Measurements from ENCODE around the gene ARHGEF11.
"Not testable (repeated sequence)": the region's sequence is repeated elsewhere in the genome, so short reads cannot be mapped to it uniquely, and the experiment has no call there.

Gene ARHGEF11

DNA sequence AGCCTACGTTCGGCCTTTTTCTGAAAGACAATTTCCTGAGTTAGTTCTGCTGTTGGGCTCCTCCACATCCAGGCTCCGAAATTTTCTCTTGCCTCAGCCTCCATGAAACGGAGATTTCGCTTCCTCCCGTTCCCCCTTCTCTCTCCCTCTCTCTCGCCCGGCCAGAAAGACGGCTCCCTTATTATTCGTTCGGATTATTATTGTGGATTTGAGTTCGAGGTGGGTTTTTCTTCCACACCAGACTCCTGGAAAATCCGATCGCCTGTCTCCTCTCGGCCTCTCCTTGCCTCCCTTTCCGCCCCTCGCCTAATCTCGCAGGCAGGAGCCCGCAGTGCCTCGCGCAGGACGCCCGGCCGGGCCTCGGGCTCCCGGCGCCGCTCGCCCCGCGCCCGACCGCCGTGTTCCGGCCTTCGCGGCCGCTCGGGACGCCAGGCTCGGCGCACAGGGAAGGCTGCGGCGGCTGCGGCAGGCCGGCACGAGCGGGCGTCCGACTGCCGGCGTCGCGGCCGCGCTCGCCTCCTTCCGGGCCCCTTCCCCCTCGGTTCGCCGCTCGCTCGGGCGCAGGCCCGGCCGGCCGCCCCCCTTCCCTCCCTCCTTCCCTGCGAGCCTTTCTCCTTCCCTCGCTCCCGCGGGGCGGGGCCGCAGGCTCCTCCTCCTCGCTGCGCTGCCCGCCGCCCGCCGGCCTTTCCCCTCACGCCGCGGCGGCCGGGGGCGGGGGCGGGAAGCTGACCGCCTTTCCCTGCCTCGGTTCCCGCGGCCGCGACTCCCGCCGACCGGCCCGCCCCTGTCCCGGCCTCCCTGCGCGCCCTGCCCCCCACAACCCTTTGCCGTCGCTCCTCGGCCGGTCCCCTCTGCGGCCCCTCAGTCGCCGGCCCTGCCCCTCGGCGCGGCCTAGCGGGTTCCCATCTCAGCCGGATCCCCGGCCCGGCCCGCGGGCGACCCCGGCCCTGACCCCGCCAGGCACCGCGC lies at the start of gene ARHGEF11:
Gene ARHGEF11 (minus strand): TSS at position 493 of the 969 bp plus-strand sequence. CDS start 1,412 bp downstream, outside the sequence.
- peak; percentile 69 for DNase-seq

DNA sequence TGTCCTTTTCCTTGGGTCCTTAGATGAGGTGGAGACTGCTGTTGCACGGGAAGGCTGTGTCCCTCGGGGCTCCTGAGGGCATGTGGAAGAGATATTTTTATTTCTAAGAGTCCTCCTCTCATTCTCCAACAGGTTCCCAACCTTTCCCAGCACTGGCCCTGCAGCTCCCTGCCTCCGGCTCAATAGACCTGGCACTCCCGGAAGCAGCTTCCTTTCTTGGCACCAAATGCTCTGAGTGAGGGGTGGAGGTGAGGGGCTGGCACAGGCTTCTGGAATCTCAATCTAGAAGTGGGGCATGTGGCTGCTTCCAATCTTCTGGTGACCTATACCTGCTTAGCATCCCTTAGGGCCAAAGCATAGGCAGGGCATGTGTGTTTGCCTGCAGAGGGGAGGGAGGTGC lies 49.5 kb upstream of the ARHGEF11 start:
- DNase-seq, result no peak

DNA sequence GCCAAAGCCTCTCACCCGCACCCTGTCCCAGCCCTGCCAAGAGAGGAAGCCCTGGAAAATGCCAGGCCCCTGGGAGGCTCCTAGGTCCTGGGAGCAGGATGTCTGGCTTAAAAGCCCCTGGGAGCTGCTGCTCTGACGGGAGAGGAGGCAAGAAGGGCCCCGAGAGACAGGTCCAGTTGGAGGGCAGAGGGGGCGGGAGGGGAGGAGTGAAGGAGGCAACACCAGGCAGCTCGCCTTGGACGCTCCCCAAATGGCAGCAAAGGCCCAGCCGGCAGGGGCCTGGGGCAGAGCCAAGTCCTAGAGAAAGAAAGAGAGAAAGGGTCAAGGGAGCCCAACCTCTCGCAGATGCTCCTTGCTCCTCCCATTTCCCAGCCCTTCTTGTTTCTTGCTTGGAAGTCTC lies 47.3 kb upstream of the ARHGEF11 start:
- no peak for DNase-seq

DNA sequence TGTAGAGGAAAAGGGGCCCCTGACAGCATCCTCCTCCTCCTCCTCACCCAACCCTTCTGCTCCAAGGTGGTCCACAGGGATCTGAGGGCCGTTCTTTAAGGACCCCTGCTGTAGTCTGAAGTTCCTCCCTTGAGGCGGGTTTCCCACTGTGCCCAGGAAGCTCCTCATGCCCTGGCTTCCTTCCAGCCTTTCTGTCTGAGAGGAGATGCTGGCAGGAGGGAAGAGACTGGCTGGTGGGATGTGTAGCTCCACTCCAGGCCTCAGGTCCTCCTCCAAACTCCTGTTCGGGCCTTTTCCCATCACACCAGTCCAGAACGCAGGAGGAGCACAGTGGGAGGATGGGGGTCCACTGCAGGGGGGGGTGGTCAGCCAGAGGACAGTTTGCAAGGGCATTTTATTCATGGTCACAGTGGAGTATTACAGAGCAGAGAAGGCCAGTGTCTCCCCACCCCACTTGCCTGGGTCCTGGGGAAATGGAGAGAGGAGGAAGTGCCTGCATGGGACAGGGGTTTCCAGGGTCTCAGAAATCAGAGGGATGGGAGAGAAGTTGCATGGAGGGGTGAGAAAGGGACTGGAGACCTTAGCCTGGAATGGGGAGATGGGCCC lies 46.2 kb upstream of the ARHGEF11 start:
- DNase-seq, result no peak

GRCh38 chr1:157091186-157091585 lies 45.6 kb upstream of the ARHGEF11 start:
- no peak for DNase-seq

DNA sequence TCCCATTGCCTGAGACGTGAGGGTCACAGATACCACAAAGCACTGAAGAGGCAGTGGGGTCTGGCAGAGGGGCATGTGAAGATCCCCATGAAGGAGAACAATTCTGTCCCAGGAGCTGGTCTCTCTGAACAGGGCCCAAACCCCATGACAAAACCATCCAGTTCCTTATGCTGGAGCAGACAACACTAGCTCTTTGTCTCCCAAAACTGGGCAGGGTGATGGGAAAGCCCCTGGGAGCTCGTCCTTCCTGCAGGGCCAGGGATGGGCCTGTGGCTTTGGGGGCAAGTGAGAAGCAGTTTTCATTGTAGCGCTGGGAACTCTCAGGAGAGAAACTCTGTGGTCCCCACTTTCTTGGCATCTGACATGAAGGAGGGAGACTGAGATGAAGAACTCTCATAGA lies 45.2 kb upstream of the ARHGEF11 start:
- no peak for DNase-seq

DNA sequence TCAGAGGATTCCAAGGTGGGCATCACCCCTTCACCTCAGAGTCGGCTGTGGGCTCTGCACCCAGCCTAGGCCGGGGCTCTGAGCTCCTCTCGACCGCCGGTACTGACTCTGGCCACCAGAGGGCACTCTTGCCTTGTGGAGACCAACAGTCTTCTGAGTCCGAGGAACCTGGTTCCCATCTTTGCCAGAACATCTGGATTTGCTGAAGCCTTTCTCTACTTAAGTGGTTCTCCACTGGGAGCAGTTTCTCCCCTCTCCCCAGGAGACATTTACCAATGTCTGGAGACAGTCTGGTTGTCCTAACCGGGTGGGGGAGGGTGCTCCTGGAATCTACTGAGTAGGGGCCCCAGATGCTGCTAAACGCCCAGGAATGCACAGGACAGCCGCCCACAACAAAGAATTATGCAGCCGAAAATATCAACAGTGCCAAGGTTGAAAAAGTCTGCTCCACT lies 44.7 kb upstream of the ARHGEF11 start:
- peak; percentile 82 for DNase-seq

DNA sequence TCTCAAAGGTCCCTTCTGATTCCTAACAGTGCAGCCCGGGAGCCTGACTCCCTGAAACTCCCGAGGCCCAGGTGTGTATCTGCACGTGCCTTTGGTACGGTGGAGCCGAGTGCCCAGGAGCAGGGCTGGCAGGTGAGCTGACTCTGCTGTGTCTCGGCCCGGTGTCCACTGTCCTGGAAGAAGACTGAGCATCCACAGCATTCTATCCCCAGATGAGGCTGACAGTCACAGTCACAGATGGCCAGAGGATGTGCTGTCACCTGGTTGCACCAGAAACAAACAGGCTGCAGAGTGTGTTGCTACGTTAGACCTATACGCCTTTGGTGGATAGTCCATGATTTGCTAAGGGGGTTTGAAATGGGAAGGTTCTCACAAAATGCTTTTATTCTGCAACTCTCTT lies 44.2 kb upstream of the ARHGEF11 start:
- DNase-seq, result no peak

DNA sequence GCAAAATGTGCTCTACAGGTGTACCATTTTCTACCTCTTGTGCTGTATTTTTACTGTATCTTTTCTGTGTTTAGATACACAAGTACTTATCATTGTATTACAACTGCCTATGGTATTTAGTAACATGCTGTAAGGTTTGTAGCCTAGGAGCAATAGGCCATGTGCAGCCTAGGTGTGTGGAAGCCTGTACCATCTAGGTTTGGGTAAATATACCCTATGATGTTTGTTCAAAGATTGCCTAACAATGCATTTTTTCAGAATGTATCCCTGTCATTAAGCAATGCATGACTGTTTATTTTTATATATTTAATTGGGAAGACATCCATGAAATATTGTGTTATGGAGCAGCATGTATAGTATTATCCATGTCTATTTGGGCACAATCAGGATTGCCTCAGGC lies 43.1 kb upstream of the ARHGEF11 start:
- DNase-seq, result no peak

DNA sequence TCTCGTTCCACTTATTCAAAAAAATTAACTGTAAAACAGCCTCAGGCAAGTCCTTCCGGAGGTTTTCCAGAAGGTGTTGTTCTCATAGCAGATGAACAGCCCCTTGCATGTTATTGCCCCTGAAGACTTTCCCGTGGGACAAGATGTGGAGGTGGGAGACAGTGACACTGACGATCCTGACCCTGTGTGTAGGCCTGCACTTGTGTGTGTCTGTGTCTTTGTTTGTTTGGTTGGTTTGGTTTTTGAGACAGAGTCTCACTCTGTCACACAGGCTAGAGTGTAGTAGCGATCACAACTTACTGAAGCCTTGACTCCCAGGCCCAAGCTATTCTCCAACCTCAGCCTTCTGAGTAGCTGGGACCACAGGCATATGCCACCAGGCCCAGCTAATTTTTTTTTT lies 41.5 kb upstream of the ARHGEF11 start:
- DNase-seq, result no peak

DNA sequence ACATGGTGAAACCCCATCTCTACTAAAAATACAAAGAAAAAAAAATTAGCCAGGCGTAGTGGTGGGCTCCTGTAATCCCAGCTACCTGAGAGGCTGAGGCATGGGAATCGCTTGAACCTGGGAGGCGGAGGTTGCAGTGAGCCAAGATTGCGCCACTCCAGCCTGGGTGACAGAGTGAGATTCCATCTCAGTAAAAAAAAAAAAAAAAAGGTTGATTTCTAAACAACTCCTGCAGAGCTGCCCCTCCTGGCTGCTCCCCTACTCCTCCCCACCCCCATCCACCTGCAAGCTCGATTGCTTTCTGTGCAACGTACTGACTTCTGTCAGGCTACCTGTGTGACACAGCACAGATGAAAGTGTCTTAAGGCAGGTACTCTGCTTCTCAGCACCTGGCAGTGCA lies 40.8 kb upstream of the ARHGEF11 start:
- no peak for DNase-seq

- no peak for DNase-seq
These were observed 39.9 kb upstream of the ARHGEF11 start for GRCh38 chr1:157085421-157085820.

DNA sequence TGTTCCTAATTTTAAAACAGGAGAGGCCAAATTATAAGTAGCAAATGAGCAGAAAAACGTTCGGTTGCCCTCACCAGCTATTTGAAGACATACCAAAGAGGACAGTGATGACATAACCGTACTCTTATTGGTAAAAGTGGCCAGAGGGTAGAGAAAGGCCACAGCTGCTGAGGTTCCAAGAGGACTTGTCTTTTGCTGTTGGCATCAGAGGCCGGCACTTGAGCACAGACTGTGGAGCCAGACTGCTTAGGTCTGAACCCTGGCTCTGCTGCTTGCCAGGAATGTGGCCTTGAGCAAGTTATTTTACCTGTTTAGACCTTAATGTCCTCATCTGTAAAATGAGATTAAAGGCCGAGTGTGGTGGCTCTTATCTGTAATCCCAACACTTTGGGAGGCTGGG lies 39.2 kb upstream of the ARHGEF11 start:
- no peak for DNase-seq

DNA sequence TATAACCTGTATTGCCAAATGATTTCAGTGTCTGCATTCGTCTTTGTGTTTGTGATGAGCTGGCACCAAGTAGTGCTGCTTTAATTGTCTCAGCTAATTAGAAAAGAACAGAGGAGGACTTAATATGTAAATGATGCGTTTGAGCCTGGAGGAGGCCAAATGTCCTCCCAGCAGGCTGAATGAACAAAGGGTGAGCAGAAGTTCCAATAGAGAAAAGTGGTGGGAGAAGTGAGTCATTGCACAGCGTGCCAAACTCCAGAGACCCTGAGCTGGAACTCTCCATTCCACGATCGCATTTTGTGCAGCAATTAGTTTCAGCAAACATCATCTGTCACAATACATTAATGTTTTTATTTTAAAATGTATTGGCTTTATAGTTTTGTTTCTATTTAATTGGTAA lies 36.2 kb upstream of the ARHGEF11 start:
- DNase-seq, result no peak

GRCh38 chr1:157080714-157081113 lies 35.2 kb upstream of the ARHGEF11 start:
- DNase-seq, result no peak

DNA sequence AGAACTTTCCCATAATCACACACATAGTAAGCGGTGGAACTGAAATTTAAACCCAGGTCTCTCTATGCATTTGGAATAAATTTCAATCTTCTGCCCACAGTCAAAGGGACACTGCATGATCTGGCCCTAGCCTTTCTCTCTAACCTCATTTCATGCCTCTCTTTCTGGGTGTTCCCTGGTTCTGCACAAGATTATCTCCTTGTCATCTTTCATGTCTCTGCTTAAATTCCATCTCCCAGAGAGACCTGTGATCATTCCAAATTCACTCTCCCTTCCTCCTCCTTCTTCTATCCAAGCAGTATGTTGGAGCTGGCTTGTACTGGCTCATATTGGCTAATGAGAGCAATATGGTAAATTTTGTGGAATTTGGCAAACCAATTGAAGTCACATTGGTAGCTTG lies 31.9 kb upstream of the ARHGEF11 start:
- DNase-seq, result no peak

- peak; percentile 36 for DNase-seq
These were observed 28.6 kb upstream of the ARHGEF11 start for GRCh38 chr1:157073944-157074685.

DNA sequence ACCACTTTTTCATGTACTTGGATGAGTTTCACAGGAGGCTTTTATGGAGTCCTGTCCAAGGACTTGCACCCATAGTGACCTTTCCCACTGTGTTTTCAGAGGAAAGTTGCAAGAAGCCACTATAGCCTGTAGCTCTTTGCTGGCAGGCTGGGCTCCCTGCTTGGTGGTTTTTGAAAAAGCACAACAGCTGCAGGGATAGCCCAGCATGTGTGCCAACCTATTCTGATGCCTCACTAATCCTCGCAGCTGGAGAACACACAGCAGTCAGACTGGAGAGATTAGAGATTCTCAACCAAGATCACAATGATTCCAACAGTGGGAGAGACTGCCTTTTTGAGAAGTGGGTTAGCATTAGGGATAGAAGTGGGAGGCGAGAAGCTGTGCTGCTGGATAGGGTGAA lies 24.1 kb upstream of the ARHGEF11 start:
- no peak for DNase-seq

DNA sequence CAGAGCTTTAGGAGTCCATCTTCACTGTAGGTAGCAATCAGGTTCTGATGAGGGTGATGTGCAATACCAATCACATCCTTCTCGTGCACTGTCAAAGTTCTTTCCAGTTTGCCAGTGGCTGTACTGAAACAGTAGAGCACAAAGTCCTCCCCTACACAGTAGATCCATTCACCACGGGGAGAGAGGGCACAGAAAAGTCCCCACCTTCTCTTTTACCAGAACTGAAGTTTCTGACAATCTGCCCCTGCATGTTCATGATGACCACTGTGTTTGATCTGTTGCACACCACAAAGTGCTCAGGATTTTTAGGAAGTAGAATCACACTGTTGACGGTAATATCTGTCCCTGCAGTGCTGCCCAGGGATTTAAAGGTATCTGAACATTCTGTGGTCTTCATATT lies 13.7 kb upstream of the ARHGEF11 start:
- not testable (repeated sequence) for DNase-seq

DNA sequence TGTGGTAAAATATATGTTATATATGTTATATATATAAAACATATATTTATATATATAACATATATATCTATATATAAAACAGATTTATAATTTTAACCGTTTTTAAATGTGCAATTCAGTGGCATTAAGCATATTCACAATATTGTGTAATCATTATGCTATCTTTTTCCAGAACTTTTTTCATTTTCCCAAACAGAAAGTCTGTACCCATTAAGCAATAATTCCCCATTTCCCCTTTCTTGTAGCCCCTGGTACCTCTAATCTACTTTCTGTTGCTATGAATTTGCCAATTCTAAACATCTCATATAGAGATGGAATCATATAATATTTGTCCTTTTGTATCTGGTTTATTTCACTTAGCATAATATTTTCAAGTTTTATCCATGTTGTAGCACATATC lies 10.7 kb upstream of the ARHGEF11 start:
- DNase-seq, result no peak

DNA sequence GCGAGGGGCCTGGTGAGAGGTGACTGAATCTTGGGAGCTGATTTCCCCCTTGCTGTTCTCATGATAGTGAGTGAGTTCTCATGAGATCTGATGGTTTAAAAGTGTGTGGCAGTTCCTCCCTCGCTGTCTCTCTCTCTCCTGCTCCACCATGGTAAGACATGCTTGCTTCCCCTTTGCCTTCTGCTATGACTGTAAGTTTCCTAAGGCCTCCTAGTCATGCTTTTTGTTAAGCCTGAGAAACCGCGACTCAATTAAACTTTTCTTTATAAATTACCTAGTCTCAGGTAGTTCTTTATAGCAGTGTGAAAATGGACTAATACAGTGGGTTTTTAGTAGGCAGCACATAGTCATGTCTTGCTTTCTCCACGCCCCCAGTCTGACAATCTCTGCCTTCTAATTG lies 10.2 kb upstream of the ARHGEF11 start:
- not testable (repeated sequence) for DNase-seq

GRCh38 chr1:157050836-157051235 lies 5.3 kb upstream of the ARHGEF11 start:
- no peak for DNase-seq

- DNase-seq, result no peak
These were observed 1.5 kb upstream of the ARHGEF11 start for GRCh38 chr1:157047062-157047410.

- DNase-seq, result no peak
These were observed 1.2 kb downstream of the ARHGEF11 start for GRCh38 chr1:157044326-157044725.
